ENCODE data around the gene ZNF14.

DNA sequence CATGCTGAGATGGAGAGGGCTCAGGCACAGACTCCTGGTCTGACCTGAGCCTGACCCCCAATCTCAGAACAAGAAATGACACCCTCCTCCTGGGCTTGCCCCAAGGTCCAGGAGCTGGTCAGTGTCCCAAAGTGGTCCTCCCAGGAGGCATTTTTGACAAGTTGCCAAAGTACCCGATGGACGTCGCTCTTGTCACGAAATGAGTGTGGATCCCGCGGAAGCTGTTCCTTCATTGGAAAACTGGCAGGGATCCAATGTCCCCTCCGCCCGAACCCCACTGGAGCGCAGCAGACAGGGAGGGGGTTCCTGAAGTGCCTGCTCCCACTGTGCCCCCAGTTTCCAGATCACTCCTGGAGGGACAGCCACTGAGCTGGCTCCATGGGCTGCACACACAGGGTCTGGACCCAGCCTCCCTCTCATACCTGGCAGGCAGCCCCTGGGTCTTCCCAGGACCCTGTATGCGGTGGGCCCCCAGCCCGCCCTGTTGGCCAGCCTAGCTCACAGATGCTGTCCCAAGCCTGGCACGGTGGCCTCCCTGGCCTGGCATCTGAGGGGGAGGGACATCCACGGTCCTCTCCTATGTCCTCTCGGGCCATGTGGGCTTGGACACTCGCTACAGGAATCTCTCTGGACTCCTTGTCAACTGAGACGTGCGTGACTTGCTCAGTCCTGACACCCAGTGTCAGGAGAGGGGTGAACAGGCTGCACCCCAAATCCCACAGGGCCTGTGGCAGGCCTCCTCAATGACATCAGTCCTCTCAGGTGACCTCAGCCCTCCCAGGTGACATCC is 12.8 kb upstream of the ZNF14 start:
- no peak for TF ChIP-seq POLR2AphosphoS5 (IDR thresholded peaks at IDR 0.05; ENCODE audit: low read depth, low read length)
- TF ChIP-seq, protein P1, sequence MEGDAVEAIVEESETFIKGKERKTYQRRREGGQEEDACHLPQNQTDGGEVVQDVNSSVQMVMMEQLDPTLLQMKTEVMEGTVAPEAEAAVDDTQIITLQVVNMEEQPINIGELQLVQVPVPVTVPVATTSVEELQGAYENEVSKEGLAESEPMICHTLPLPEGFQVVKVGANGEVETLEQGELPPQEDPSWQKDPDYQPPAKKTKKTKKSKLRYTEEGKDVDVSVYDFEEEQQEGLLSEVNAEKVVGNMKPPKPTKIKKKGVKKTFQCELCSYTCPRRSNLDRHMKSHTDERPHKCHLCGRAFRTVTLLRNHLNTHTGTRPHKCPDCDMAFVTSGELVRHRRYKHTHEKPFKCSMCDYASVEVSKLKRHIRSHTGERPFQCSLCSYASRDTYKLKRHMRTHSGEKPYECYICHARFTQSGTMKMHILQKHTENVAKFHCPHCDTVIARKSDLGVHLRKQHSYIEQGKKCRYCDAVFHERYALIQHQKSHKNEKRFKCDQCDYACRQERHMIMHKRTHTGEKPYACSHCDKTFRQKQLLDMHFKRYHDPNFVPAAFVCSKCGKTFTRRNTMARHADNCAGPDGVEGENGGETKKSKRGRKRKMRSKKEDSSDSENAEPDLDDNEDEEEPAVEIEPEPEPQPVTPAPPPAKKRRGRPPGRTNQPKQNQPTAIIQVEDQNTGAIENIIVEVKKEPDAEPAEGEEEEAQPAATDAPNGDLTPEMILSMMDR (IDR thresholded peaks at IDR 0.05), result no peak

Data from Panc1 (cell line).